K562 (cell line): ENCODE measurements around the gene ATPAF2. TPM values are rescaled to one million over a fixed set of nuclear protein-coding genes. Genes with fewer than 3 reads are reported as not detected.
A peak's percentile ranks its signal among the peaks of the same experiment; 100 is the strongest.

Experiments
- ATAC-seq: fragments of 200-7000 bp; cut with Tn5 transposase; 3 replicates; pipeline ENCODE4 v1.9.1; 2020; ENCODE audit warnings: moderate library complexity
- BruUV-seq: library from RNA; stranded (reverse); fragments of 400-500 nt; replicated peaks from 2 replicates; lab custom pipeline; 2021; lab: Mats Ljungman, UMichigan
- CTCF ChIA-PET: fragments of 300-600 bp; formaldehyde crosslinking; extraction: SDS; loops from one replicate; lab custom pipeline; 2021; ENCODE audit warnings: low intra/inter-chr PET ratio; lab: Yijun Ruan, JAX
- POLR2A ChIA-PET: fragments of 300-600, 350-650 bp; sonication (Branson Sonifier 250); formaldehyde crosslinking; extraction: SDS; loops from one replicate; lab custom pipeline; 2021; ENCODE audit warnings: antibody characterized with exemption, inconsistent platforms; lab: Yijun Ruan, JAX
- DNase-seq, 4 experiments: peaks; one replicate each; pipeline versions ENCODE4 v3.0.0 to v3.0.0-alpha.2; 2011 to 2018; ENCODE audit warnings: low spot score in 3 of 4, mixed read lengths in 3 of 4; ENCODE audit errors: extremely low read depth in 1 of 4
- FAIRE-seq: peaks from 2 replicates; lab custom pipeline; 2011; peaks lifted over from hg19 to GRCh38; lab: Jason Lieb, UNC
- H2AFZ ChIP-seq: 2 replicates; pipeline ENCODE4 v1.6.0; 2011; ENCODE audit warnings: low read depth, low read length, control low read depth, inconsistent platforms
- H3K27ac ChIP-seq: fragments of 200-600 bp; 3 replicates; pipeline ENCODE4 v1.8.0; 2011; ENCODE audit warnings: low read depth, mild to moderate bottlenecking, control low read depth, inconsistent platforms, low read length, moderate library complexity, mixed read lengths; ENCODE audit errors: extremely low read depth
- H3K27me3 ChIP-seq, 2 experiments: fragments of 300-600 bp in 1 of 2; 2 replicates in 1 of 2; 3 replicates in 1 of 2; pipeline versions ENCODE4 v1.6.0 to v1.8.0; 2011; ENCODE audit warnings: inconsistent platforms in 2 of 2, low read length in 2 of 2, mild to moderate bottlenecking in 1 of 2, mixed read lengths in 1 of 2, moderate library complexity in 1 of 2; ENCODE audit not compliant: control insufficient read depth in 2 of 2, insufficient read depth in 2 of 2
- H3K36me3 ChIP-seq: fragments of 300-600 bp; 3 replicates; pipeline ENCODE4 v1.8.0; 2011; ENCODE audit warnings: mild to moderate bottlenecking, low read length, inconsistent platforms; ENCODE audit not compliant: control insufficient read depth, insufficient read depth
- H3K4me1 ChIP-seq, 2 experiments: fragments of 200-600 bp in 1 of 2; replicated peaks in 1 of 2; 2 replicates in 1 of 2; 3 replicates in 1 of 2; pipeline versions ENCODE4 v1.5.1 to v1.8.0; 2011; ENCODE audit warnings: inconsistent platforms in 2 of 2, low read length in 2 of 2, mild to moderate bottlenecking in 1 of 2, mixed read lengths in 1 of 2, moderate library complexity in 1 of 2; ENCODE audit not compliant: control insufficient read depth in 2 of 2, insufficient read depth in 2 of 2
- H3K4me2 ChIP-seq: 2 replicates; pipeline ENCODE4 v1.6.1; 2011; ENCODE audit warnings: low read length, control low read depth, inconsistent platforms, mixed read lengths; ENCODE audit not compliant: insufficient read depth
- H3K4me3 ChIP-seq: fragments of 200-600 bp; sonication (generic), shearing (Covaris generic); 2 replicates; pipeline ENCODE4 v1.5.1; 2016; ENCODE audit warnings: control low read depth, inconsistent platforms
- H3K79me2 ChIP-seq: fragments of 200-600 bp; 3 replicates; pipeline ENCODE4 v1.8.0; 2011; ENCODE audit warnings: low read length, inconsistent platforms; ENCODE audit not compliant: control insufficient read depth, insufficient read depth
- H3K9ac ChIP-seq, 2 experiments: 2 replicates each; pipeline versions ENCODE4 v1.6.0 to v1.6.1; 2011; ENCODE audit warnings: low read depth in 2 of 2, low read length in 2 of 2, control low read depth in 1 of 2, inconsistent platforms in 1 of 2, mild to moderate bottlenecking in 1 of 2, mixed read lengths in 1 of 2; ENCODE audit not compliant: insufficient read depth in 1 of 2
- H3K9me1 ChIP-seq: one replicate; pipeline ENCODE4 v1.6.0; 2011; ENCODE audit warnings: inconsistent platforms, mild to moderate bottlenecking, low read length, moderate library complexity; ENCODE audit not compliant: control insufficient read depth, insufficient read depth
- H3K9me3 ChIP-seq: replicated peaks from 2 replicates; pipeline ENCODE4 v1.5.1; 2011; ENCODE audit warnings: low read depth, low read length, inconsistent platforms; ENCODE audit not compliant: control insufficient read depth, insufficient read depth
- H4K20me1 ChIP-seq: replicated peaks from 2 replicates; pipeline ENCODE4 v1.6.1; 2011; ENCODE audit warnings: low read length, inconsistent platforms, mixed read lengths; ENCODE audit not compliant: control insufficient read depth, insufficient read depth
- DACH1 ChIP-seq: fragments of 450-650 bp; IDR thresholded peaks from 2 replicates; pipeline ENCODE4 v1.6.1; 2018; ENCODE audit not compliant: partially characterized antibody
- FOXA3 ChIP-seq, 2 experiments: fragments of 450-650 bp in 1 of 2; sonication (generic) in 1 of 2; formaldehyde crosslinking; IDR thresholded peaks in 1 of 2; conservative IDR thresholded peaks in 1 of 2; 2 replicates each; pipeline versions ENCODE4 v1.4.0 to v1.8.0; 2020 to 2022; ENCODE audit warnings: mild to moderate bottlenecking in 2 of 2, missing genetic modification reagents in 1 of 2
- MAZ ChIP-seq, 2 experiments: fragments of 450-650 bp in 1 of 2; sonication (generic) in 1 of 2; formaldehyde crosslinking; IDR thresholded peaks in 1 of 2; conservative IDR thresholded peaks in 1 of 2; 2 replicates each; pipeline versions ENCODE4 v1.4.0 to v1.5.0; 2020; ENCODE audit warnings: mild to moderate bottlenecking in 1 of 2, missing genetic modification reagents in 1 of 2
- SMAD4 ChIP-seq: fragments of 250-450 bp; sonication (Bioruptor Pico); conservative IDR thresholded peaks from 2 replicates; pipeline ENCODE4 v1.8.0; 2021; ENCODE audit warnings: inconsistent platforms, mild to moderate bottlenecking, moderate library complexity
- in situ Hi-C: fragments of 300-500 bp; cut with MboI; formaldehyde crosslinking; loops from 4 replicates; pipeline ENCODE4 v1.15.0; 2018; ENCODE audit warnings: inconsistent platforms, mixed read lengths
- intact Hi-C: fragments of 100-400 bp; cut with micrococcal nuclease; formaldehyde crosslinking; loops from 2 replicates; pipeline ENCODE4 v1.14.2; 2022
- polyA plus RNA-seq, 8 experiments: library from polyadenylated mRNA; depleted of rRNA in 4 of 8; stranded (reverse) in 5 of 8; unstranded in 3 of 8; fragments of >200 nt; fragmentation: Nextera tagmentation in 2 of 8; fragmentation: Illumina TruSeq in 1 of 8; extraction: Ambion mirVana in 2 of 8; extraction: Trizol in 1 of 8; gene quantifications; 2 replicates each; pipeline versions ENCODE4 v1.2.1 to v1.2.3, GENCODE V29; 2011 to 2014; ENCODE audit warnings: inconsistent platforms in 1 of 8, missing spikeins in 1 of 8
- total RNA-seq, 7 experiments: library from RNA; depleted of rRNA in 6 of 7; stranded (reverse); fragments of >200 nt in 6 of 7; fragmentation: Illumina TruSeq in 2 of 7; extraction: Trizol in 2 of 7; gene quantifications; 2 replicates each; pipeline versions ENCODE4 v1.2.1 to v1.2.3, GENCODE V29; 2011 to 2021; ENCODE audit warnings: low replicate concordance in 1 of 7
- TF ChIP-seq, protein P1 (sequence below): fragments of 250-450 bp; sonication (Bioruptor Pico); IDR thresholded peaks from 2 replicates; pipeline ENCODE4 v1.4.0; 2020

The ATPAF2 gene
- total and polyA plus RNA-seq, 9 of the 15 experiments (the other 6 are each of a cell fraction or from before 2014, with no cell fraction given) = 2.1 to 19.2 (median 11.3) TPM

DNA sequence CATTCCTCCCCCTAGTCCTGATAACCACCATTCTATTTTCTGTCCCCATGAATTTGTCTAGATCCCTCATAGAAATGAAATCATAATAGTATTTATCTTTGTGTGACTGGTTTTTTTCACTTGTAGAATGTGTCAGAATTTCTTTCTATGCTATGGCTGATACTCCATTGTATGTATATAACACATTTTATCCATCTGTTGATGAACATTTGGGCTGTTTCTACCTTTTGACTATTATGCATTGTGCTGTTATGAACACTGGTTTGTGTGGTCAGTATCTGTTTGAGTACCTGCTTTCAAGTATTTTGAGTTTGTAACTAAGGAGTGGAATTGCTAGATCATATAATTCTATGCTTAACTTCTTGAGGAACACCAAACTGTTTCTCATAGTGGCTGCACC lies 32.8 kb upstream of the ATPAF2 start:
- Histone ChIP-seq H4K20me1 (no peaks in the 10 kb centered on the region), H3K9me3 (no peaks in the 10 kb centered on the region), H3K36me3 (no peaks in the 10 kb centered on the region), H3K4me1 (peaks cover 3 to 35% of the 10 kb centered on the region in 2 experiments; a peak in 3 of 5 replicates), H3K27me3 (no peaks in the 10 kb centered on the region), H3K4me2 (no peak overlapping the region), H3K9ac (peak overlapping the region in 1 of 2 experiments; percentile 58; a peak in 1 of 4 replicates), H3K9me1 (no peaks in the 10 kb centered on the region), H3K27ac (peak overlapping the region; percentile 77; the same call in 1 of the 3 replicates), H2AFZ (peak overlapping the region; percentile 96), H3K4me3 (no peak overlapping the region), H3K79me2 (no peaks in the 10 kb centered on the region)
- ATAC-seq (no peak), FAIRE-seq (peak; percentile 73), DNase-seq (peak in 1 of 4 experiments; percentile 17)
- CTCF ChIA-PET = no interaction called here
- in situ Hi-C loops (no loop called here), intact Hi-C loops (no loop called here)
- POLR2A ChIA-PET = interaction anchor here (1.0 to 1.9 kb wide), 2 partner anchors 17 to 22 kb away, joined by 3 to 9 read pairs; no protein-coding TSS in a partner anchor
- TF ChIP-seq, protein P1, sequence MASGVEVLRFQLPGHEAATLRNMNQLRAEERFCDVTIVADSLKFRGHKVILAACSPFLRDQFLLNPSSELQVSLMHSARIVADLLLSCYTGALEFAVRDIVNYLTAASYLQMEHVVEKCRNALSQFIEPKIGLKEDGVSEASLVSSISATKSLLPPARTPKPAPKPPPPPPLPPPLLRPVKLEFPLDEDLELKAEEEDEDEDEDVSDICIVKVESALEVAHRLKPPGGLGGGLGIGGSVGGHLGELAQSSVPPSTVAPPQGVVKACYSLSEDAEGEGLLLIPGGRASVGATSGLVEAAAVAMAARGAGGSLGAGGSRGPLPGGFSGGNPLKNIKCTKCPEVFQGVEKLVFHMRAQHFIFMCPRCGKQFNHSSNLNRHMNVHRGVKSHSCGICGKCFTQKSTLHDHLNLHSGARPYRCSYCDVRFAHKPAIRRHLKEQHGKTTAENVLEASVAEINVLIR (CRISPR knock-in tag) = no peak
- no peak for TF ChIP-seq MAZ (CRISPR knock-in tag; conservative IDR thresholded peaks at IDR 0.05 in 1 of 2, IDR thresholded peaks at IDR 0.05 in 1 of 2)
- no peak for TF ChIP-seq DACH1
- TF ChIP-seq SMAD4 (CRISPR knock-in tag) = no peak
- TF ChIP-seq FOXA3 (CRISPR knock-in tag; conservative IDR thresholded peaks at IDR 0.05 in 1 of 2, IDR thresholded peaks at IDR 0.05 in 1 of 2) = no peak
- no TSS peak for BruUV-seq
